Activated B cell treated with CpG ODN at 0.5 μM for 24 hours (primary cell): ENCODE results near the gene FER. TPM values are rescaled to one million over a fixed set of nuclear protein-coding genes. Genes with fewer than 3 reads are reported as not detected.
"Not testable (repeated sequence)": the region's sequence is repeated elsewhere in the genome, so short reads cannot be mapped to it uniquely, and the experiment has no call there.

Source experiments
- ATAC-seq: fragments of 200-7000 bp; cut with Tn5 transposase; one replicate; pipeline ENCODE4 v1.10.0; 2021; ENCODE audit warnings: low read depth, mild to moderate bottlenecking, moderate library complexity
- CTCF ChIA-PET: fragments of 350-600 bp; sonication (Branson Sonifier 250); formaldehyde crosslinking; loops from one replicate; lab custom pipeline; 2021; ENCODE audit warnings: antibody characterized with exemption; lab: Charles Lee
- POLR2A ChIA-PET: fragments of 350-600 bp; sonication (Branson Sonifier 250); formaldehyde crosslinking; loops from one replicate; lab custom pipeline; 2021; ENCODE audit warnings: antibody characterized with exemption; lab: Charles Lee
- DNase-seq: peaks from one replicate; pipeline ENCODE4 v3.0.0; 2022
- H3K27ac Mint-ChIP-seq: one replicate; pipeline ENCODE4 v1.8.0; 2020; ENCODE audit warnings: mixed read lengths
- H3K27me3 Mint-ChIP-seq: one replicate; pipeline ENCODE4 v1.8.0; 2021; ENCODE audit warnings: mixed read lengths
- H3K36me3 Mint-ChIP-seq: one replicate; pipeline ENCODE4 v1.8.0; 2021; ENCODE audit warnings: low read depth, mixed read lengths
- H3K4me1 Mint-ChIP-seq: one replicate; pipeline ENCODE4 v1.8.0; 2021; ENCODE audit warnings: mixed read lengths
- H3K4me3 Mint-ChIP-seq: one replicate; pipeline ENCODE4 v1.8.0; 2020; ENCODE audit warnings: mild to moderate bottlenecking, mixed read lengths
- H3K9me3 Mint-ChIP-seq: one replicate; pipeline ENCODE4 v1.8.0; 2020; ENCODE audit warnings: mixed read lengths
- intact Hi-C: fragments of 100-400 bp; cut with micrococcal nuclease; formaldehyde crosslinking; loops from one replicate; pipeline ENCODE4 v1.15.1; 2024
- total RNA-seq: library from RNA; stranded (reverse); gene quantifications from 2 replicates; pipeline ENCODE4 v1.2.3, GENCODE V29; 2022
- TF ChIP-seq, protein P1 (sequence below): fragments of 200-600 bp; IDR thresholded peaks from one replicate; pipeline ENCODE4 v1.8.0; 2022; ENCODE audit warnings: antibody characterized with exemption, mild to moderate bottlenecking

Gene FER
- total RNA-seq, 1 donor from 2014 or later, result 17.3 TPM

DNA sequence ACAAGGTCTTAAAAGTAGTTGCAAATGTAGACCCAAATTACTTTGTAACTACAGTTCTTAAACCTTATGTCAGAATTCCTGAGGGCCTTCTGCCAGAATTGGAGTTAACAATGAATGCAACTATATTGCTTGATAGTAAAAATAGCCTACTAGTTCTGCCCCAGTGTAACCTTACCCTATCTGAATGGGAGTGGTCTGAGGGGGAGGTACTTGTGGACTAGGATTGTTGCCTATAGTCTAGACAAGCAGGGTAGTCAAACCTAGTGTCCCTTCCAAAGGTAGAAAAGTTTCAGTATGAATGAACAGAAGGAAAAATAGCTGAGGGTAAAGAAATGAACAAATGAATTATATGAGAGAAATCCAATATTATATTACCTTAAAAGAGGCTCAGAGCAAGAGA, 419.9 kb downstream of the FER start:
- no peak for ATAC-seq
- Mint-ChIP-seq H3K4me1 (peaks cover 24% of the 10 kb centered on the region), H3K36me3 (no peaks in the 10 kb centered on the region), H3K4me3 (no peak overlapping the region), H3K9me3 (no peaks in the 10 kb centered on the region), H3K27ac (no peak overlapping the region), H3K27me3 (no peaks in the 10 kb centered on the region)
- ChIA-PET CTCF (no interaction called here), POLR2A (no interaction called here)
- TF ChIP-seq, protein P1, sequence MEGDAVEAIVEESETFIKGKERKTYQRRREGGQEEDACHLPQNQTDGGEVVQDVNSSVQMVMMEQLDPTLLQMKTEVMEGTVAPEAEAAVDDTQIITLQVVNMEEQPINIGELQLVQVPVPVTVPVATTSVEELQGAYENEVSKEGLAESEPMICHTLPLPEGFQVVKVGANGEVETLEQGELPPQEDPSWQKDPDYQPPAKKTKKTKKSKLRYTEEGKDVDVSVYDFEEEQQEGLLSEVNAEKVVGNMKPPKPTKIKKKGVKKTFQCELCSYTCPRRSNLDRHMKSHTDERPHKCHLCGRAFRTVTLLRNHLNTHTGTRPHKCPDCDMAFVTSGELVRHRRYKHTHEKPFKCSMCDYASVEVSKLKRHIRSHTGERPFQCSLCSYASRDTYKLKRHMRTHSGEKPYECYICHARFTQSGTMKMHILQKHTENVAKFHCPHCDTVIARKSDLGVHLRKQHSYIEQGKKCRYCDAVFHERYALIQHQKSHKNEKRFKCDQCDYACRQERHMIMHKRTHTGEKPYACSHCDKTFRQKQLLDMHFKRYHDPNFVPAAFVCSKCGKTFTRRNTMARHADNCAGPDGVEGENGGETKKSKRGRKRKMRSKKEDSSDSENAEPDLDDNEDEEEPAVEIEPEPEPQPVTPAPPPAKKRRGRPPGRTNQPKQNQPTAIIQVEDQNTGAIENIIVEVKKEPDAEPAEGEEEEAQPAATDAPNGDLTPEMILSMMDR, result no peak
- intact Hi-C loops, result loop anchor here (10.0 kb wide), 1 partner anchor 483 kb away; no protein-coding TSS in a partner anchor
- DNase-seq, result no peak

DNA sequence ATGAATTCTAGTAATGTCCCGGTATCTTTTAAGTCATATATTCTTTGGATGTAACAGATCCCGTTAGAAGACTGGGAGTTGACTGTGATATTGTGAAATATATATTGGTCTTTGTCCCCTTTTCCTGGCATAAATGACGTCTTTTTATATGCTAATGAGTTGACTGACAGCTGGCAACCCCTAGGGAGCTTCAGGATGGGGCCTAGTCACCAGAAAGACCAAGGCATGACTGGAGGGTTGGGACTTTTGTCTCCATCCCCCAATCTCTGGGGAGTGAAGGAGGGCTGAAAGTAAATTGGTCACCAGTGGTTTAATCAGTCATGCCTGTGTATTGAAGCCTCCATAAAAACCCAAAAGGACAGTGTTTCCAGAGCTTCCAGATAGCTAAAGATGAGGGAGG, 420.5 kb downstream of the FER start:
- Mint-ChIP-seq H3K4me3 (no peak overlapping the region), H3K9me3 (no peaks in the 10 kb centered on the region), H3K36me3 (no peaks in the 10 kb centered on the region), H3K27me3 (no peaks in the 10 kb centered on the region), H3K4me1 (peaks cover 20% of the 10 kb centered on the region), H3K27ac (no peak overlapping the region)
- no peak for DNase-seq
- no peak for ATAC-seq
- CTCF ChIA-PET, result no interaction called here
- intact Hi-C loops, result loop anchor here (10.0 kb wide), 1 partner anchor 483 kb away; no protein-coding TSS in a partner anchor
- POLR2A ChIA-PET, result no interaction called here
- TF ChIP-seq, protein P1, result no peak

DNA sequence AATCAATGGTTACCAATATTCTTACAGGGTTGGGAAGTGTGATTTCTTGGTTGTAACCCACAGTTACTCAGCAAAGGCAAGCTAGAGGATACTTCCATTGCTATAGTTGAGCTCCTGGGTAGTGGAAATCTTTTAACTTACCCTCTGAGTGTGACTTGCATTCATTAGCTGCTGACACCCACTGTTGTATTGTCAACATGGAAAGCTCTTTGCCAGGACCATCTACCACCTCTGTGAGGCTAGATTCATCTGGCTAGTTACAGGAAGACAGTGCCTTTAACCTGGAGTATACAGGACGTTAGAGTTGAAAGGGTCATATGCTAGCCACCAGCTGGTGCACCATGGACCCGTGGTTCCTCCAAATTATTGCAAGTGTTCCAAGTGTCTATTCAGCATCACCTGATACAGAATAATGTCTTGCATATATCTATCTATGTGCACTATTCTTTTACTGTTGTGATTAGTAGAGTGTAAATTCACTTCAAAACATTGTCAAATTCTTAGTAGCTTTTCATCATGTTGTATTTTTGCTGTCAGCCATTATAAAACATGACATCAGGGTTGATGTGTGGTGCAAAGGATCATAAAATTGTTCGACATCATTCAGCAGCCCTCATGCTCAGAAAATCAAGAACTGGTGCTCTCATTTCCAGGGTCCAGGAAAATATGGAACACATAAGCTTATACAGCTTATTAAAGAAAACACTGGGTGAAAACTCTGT, 423.1 kb downstream of the FER start:
- no peaks in the 10 kb centered on the region for H3K4me1 Mint-ChIP-seq
- H3K9me3 Mint-ChIP-seq, result no peaks in the 10 kb centered on the region
- POLR2A ChIA-PET, result interaction anchor here (0.5 kb wide), 1 partner anchor 173 kb away, joined by 4 read pairs; no protein-coding TSS in a partner anchor
- H3K36me3 Mint-ChIP-seq, result no peaks in the 10 kb centered on the region
- no peak overlapping the region for H3K27ac Mint-ChIP-seq
- H3K27me3 Mint-ChIP-seq, result no peaks in the 10 kb centered on the region
- intact Hi-C loops, result no loop called here
- no peak for ATAC-seq
- DNase-seq, result no peak
- CTCF ChIA-PET, result no interaction called here
- H3K4me3 Mint-ChIP-seq, result no peak overlapping the region
- TF ChIP-seq, protein P1, result no peak

DNA sequence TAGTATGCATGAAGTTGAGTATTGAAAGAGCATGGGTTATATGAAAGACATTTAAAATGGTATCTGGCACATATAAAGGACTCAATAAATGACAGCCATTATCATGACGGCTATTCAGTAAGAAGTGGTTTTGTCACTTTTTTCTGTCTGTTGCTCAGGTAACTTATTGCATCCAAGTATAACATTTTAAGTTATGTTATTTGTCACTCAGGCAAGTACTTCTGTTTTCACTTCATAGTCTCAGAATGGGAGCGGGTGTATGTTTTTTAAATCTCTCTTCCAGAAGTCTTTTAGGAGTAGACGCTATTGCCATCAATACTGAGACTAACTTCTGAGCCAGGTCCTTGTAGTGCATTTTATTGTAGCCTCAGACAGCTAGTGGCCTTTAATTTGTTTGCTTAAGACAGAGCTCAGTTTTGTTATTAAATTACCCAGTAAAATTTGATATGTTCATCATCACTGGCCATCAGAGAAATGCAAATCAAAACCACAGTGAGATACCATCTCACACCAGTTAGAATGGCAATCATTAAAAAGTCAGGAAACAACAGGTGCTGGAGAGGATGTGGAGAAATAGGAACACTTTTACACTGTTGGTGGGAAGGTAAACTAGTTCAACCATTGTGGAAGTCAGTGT, 423.9 kb downstream of the FER start:
- ATAC-seq, H3K27ac Mint-ChIP-seq, H3K36me3 Mint-ChIP-seq, CTCF ChIA-PET, H3K9me3 Mint-ChIP-seq, H3K4me1 Mint-ChIP-seq, POLR2A ChIA-PET, DNase-seq, H3K4me3 Mint-ChIP-seq, H3K27me3 Mint-ChIP-seq, intact Hi-C loops: not testable (repeated sequence)

DNA sequence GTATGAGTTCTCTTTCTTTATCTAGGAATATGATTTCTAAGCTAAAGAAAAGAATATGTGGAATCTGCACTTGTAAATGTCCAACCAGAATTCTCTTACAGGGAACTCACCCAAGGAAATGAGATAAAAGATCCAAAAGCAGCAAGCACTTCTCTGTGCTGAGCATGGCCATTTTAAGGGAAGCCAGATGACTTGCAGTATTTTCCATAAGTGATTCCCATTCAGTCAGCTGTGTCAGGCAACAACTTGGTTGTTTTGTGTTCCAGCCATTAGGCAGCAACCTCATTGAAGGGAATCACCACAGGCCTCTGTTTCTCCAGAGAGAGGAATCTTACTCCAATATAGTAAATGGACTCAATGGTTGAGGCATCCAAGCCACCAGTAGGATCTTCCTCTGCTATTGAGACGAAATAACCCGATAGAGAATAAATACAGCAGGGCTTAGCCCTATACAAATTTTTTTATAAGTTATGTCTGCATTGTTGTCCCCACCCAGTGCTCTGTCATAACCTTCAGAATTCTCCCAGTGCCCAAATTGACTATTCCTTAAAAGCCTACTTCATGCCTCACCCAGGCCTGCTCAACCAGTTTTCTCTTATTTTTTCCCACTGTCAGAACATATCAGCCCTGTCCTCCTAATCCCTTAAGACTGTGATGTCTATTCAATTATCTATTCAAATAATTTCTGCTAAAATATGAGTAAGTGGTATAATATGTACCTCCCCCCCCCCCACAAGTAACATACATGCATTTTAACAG, 425.5 kb downstream of the FER start:
- no peaks in the 10 kb centered on the region for H3K4me1 Mint-ChIP-seq

More for the DNA sequence above, 425.5 kb downstream of the FER start:
- ChIA-PET POLR2A (no interaction called here), CTCF (no interaction called here)
- ATAC-seq (no peak), DNase-seq (no peak)
- no peak overlapping the region for H3K4me3 Mint-ChIP-seq
- H3K27me3 Mint-ChIP-seq, result no peaks in the 10 kb centered on the region
- no peaks in the 10 kb centered on the region for H3K36me3 Mint-ChIP-seq
- no peaks in the 10 kb centered on the region for H3K9me3 Mint-ChIP-seq
- intact Hi-C loops, result no loop called here
- TF ChIP-seq, protein P1, result no peak
- no peak overlapping the region for H3K27ac Mint-ChIP-seq
